HCT116 (cell line): ENCODE data around the gene PKDCC.

Source experiments
- ZNF274 ChIP-seq: fragments of 200-500 bp; sonication (Bioruptor generic); IDR thresholded peaks from 2 replicates; pipeline ENCODE4 v1.6.1; 2014; ENCODE audit warnings: mild to moderate bottlenecking, low read depth, low read length, inconsistent platforms
- TF ChIP-seq, protein P1 (sequence below): IDR thresholded peaks from 2 replicates; pipeline ENCODE4 v1.6.1; 2012; ENCODE audit warnings: low read depth
- TF ChIP-seq, protein P2 (sequence below), 3 experiments: fragments of 200-600 bp in 1 of 3; sonication (generic) in 1 of 3; IDR thresholded peaks in 2 of 3; conservative IDR thresholded peaks in 1 of 3; 2 replicates each; pipeline ENCODE4 v1.5.1; 2012 to 2017; ENCODE audit warnings: low read depth in 2 of 3, low read length in 2 of 3, antibody characterized with exemption in 1 of 3, borderline replicate concordance in 1 of 3, control low read depth in 1 of 3, mild to moderate bottlenecking in 1 of 3, mixed read lengths in 1 of 3, mixed run types in 1 of 3, moderate library complexity in 1 of 3; ENCODE audit not compliant: insufficient read depth in 1 of 3

DNA sequence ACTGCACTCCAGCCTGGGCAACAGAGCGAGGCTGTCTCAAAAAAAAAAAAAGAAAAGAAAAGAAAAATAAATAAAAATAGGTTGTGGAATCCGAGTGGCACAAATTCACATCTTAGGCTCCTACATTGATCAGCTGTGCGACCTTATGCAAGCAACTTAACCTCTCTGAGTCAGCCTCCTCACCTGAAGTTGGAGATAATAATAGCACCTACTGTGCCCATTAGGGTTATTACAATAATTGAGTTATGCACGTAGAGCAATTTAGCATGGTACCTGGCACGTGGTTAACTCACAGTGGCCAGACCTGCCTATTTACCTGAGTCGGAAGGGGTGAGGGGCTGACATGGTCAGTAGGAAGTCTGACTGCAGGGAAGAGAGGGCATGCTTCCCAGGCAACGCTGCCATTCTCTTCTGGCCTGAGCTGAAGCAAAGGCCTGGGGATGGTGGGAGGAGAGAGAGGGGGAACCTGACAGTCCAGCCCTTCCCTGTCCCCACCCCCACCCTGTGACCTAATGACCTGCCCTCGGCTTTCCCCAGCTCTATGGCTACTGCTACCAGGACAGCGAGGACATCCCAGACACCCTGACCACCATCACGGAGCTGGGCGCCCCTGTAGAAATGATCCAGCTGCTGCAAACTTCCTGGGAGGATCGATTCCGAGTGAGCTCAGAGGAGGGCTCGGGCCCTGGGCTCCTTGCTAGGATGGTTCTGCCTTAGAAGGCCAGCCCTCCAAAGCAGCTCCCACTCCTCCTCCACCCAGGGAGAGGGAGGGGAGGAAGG, 5.1 kb downstream of the PKDCC start:
- TF ChIP-seq ZNF274: no peak
- TF ChIP-seq, protein P1, sequence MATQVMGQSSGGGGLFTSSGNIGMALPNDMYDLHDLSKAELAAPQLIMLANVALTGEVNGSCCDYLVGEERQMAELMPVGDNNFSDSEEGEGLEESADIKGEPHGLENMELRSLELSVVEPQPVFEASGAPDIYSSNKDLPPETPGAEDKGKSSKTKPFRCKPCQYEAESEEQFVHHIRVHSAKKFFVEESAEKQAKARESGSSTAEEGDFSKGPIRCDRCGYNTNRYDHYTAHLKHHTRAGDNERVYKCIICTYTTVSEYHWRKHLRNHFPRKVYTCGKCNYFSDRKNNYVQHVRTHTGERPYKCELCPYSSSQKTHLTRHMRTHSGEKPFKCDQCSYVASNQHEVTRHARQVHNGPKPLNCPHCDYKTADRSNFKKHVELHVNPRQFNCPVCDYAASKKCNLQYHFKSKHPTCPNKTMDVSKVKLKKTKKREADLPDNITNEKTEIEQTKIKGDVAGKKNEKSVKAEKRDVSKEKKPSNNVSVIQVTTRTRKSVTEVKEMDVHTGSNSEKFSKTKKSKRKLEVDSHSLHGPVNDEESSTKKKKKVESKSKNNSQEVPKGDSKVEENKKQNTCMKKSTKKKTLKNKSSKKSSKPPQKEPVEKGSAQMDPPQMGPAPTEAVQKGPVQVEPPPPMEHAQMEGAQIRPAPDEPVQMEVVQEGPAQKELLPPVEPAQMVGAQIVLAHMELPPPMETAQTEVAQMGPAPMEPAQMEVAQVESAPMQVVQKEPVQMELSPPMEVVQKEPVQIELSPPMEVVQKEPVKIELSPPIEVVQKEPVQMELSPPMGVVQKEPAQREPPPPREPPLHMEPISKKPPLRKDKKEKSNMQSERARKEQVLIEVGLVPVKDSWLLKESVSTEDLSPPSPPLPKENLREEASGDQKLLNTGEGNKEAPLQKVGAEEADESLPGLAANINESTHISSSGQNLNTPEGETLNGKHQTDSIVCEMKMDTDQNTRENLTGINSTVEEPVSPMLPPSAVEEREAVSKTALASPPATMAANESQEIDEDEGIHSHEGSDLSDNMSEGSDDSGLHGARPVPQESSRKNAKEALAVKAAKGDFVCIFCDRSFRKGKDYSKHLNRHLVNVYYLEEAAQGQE: no peak
- TF ChIP-seq, protein P2, sequence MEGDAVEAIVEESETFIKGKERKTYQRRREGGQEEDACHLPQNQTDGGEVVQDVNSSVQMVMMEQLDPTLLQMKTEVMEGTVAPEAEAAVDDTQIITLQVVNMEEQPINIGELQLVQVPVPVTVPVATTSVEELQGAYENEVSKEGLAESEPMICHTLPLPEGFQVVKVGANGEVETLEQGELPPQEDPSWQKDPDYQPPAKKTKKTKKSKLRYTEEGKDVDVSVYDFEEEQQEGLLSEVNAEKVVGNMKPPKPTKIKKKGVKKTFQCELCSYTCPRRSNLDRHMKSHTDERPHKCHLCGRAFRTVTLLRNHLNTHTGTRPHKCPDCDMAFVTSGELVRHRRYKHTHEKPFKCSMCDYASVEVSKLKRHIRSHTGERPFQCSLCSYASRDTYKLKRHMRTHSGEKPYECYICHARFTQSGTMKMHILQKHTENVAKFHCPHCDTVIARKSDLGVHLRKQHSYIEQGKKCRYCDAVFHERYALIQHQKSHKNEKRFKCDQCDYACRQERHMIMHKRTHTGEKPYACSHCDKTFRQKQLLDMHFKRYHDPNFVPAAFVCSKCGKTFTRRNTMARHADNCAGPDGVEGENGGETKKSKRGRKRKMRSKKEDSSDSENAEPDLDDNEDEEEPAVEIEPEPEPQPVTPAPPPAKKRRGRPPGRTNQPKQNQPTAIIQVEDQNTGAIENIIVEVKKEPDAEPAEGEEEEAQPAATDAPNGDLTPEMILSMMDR (IDR thresholded peaks at IDR 0.05 in 2 of 3, conservative IDR thresholded peaks at IDR 0.05 in 1 of 3; ENCODE audit: borderline replicate concordance in 1 of 3, insufficient read depth in 1 of 3, low read depth in 2 of 3, low read length in 2 of 3): no peak
